Heart right ventricle (tissue), 16 donors: ENCODE results near the gene SMURF2. TPM values are rescaled to one million over a fixed set of nuclear protein-coding genes. Genes with fewer than 3 reads are reported as not detected.

ENCODE experiments used
- ATAC-seq, 8 donors: fragments of 200-7000 bp; cut with Tn5 transposase; one replicate each; pipeline ENCODE4 v1.9.1; 2020; ENCODE audit warnings: mild to moderate bottlenecking in 8 of 8, moderate library complexity in 8 of 8, moderate number of reproducible peaks in 1 of 8
- DNase-seq, 2 donors: peaks; one replicate each; pipeline ENCODE4 v3.0.0-alpha.2; 2020
- H3K27ac ChIP-seq, 10 donors: fragments of 200-600 bp; sonication (generic) in 2 of 10; one replicate each; pipeline versions ENCODE4 v1.5.0 to v1.8.0; 2020 to 2022; ENCODE audit warnings: mild to moderate bottlenecking in 3 of 10
- H3K27me3 ChIP-seq, 7 donors: fragments of 200-600 bp; one replicate each; pipeline ENCODE4 v1.8.0; 2021 to 2022; ENCODE audit warnings: mild to moderate bottlenecking in 2 of 7
- H3K36me3 ChIP-seq, 9 donors: fragments of 200-600 bp; sonication (generic) in 1 of 9; one replicate each; pipeline versions ENCODE4 v1.5.0 to v1.8.0; 2020 to 2022; ENCODE audit warnings: mild to moderate bottlenecking in 2 of 9
- H3K4me1 ChIP-seq, 9 donors: fragments of 200-600 bp; sonication (generic) in 1 of 9; one replicate each; pipeline versions ENCODE4 v1.5.0 to v1.8.0; 2020 to 2022; ENCODE audit warnings: mild to moderate bottlenecking in 4 of 9
- H3K4me3 ChIP-seq, 10 donors: fragments of 200-600 bp; sonication (generic) in 2 of 10; one replicate each; pipeline versions ENCODE4 v1.5.0 to v1.8.0; 2020 to 2022; ENCODE audit warnings: mild to moderate bottlenecking in 7 of 10, moderate library complexity in 2 of 10
- H3K9me3 ChIP-seq, 11 donors: fragments of 200-600 bp in 10 of 11; sonication (generic) in 2 of 11; one replicate each; pipeline versions ENCODE4 v1.5.0 to v1.8.0; 2013 to 2022; ENCODE audit warnings: mild to moderate bottlenecking in 2 of 11, control low read depth in 1 of 11, moderate library complexity in 1 of 11
- CTCF ChIP-seq, 9 donors: fragments of 200-600 bp; sonication (generic) in 2 of 9; IDR thresholded peaks; one replicate each; pipeline versions ENCODE4 v1.5.0 to v1.8.0; 2021 to 2022; ENCODE audit warnings: antibody characterized with exemption in 9 of 9, mild to moderate bottlenecking in 5 of 9, moderate library complexity in 1 of 9
- WGBS, 2 donors: extraction: QIAGEN DNeasy Blood & Tissue Kit; methylation state at CpG; one replicate each; pipeline ENCODE4 v1.1.7; 2013; ENCODE audit warnings: inconsistent platforms in 1 of 2; 5-methylcytosine and 5-hydroxymethylcytosine counted together
- intact Hi-C, 10 donors: fragments of 100-400 bp; cut with DNase I; formaldehyde crosslinking; loops; one replicate each; pipeline versions ENCODE4 v1.11.1 to v1.14.2; 2022
- polyA plus RNA-seq, 2 donors: library from polyadenylated mRNA; stranded (reverse); fragments of 200-250 nt; gene quantifications; one replicate each; pipeline ENCODE4 v1.2.3, GENCODE V29; 2013
- total RNA-seq, 10 donors: library from RNA; stranded (reverse); fragmentation: NEBNext Ultra II Directional in 3 of 10; extraction: Animal tissue kit (Norgen Biotek cat#: 25700) in 3 of 10; gene quantifications; one replicate each; pipeline versions ENCODE4 v1.2.1 to v1.2.4, GENCODE V29; 2021 to 2023
- donor health status: Arrhythmogenic right ventricular cardiomyopathy.
- donor health status: ischemic (EF 13 %, LVEDD 7.1; RV severe dilation, severe dysfunction).
- donor health status: healthy with polysubstance abuse.
- donor health status: DM: no; HTN: yes; CAD: no.
- donor health status: DM: no; HTN: no; CAD: no.
- donor health status: ischemic (EF 25% LVEDD 6.9; RV normal size, moderate dysfunction).
- donor health status: ischemic (EF 25% LVEDD 5.7; RV mildly dilated, moderate dysfunction).
- donor health status: healthy.
- donor health status: DM: yes; HTN: yes; CAD: no.
- donor health status: Ischemic cardiomyopathy.
- donor health status: ischemic (EF 35%, LVEDD 5.7; RV mildly dilated, moderate dysfunction).
- donor health status: nonischemic (EF 11% LVEDD 7.7; RV severe dilation, severe dysfunction).
- donor health status: DM: yes; HTN: yes; CAD: no.
- donor health status: PGD.
- donor health status: ischemic (EF 29% LVEDD 5.4; RV normal size, mild dysfunction).
- donor health status: nonischemic (EF 23%, LVEDD 6.1; RV moderate dilation, normal function).

Gene SMURF2
- total and polyA plus RNA-seq, 12 donors = 4.0 to 15.5 (median 12.2) TPM

GRCh38 chr17:64536913-64537312, 125.2 kb downstream of the SMURF2 start:
- TF ChIP-seq CTCF (IDR thresholded peaks at IDR 0.05) = no peak
- DNase-seq = no peak
- H3K36me3 ChIP-seq = peaks cover 0 to 99% (median 58%) of the 10 kb centered on the region in 9 donors
- no peak for ATAC-seq
- peak overlapping the region in 1 of 10 donors; percentile 30 for H3K27ac ChIP-seq
- H3K9me3 ChIP-seq = no peaks in the 10 kb centered on the region
- no peak overlapping the region for H3K4me3 ChIP-seq
- intact Hi-C loops = loop anchor here in 2 of 10 donors (10.0 kb wide), 1 partner anchor 108 kb away; no protein-coding TSS in a partner anchor
- no peaks in the 10 kb centered on the region for H3K27me3 ChIP-seq
- peaks cover 0 to 7% (median 0%) of the 10 kb centered on the region in 9 donors for H3K4me1 ChIP-seq
- WGBS, 2 donors = 84 to 87% methylated on average over 2 of the region's 2 CpGs

DNA sequence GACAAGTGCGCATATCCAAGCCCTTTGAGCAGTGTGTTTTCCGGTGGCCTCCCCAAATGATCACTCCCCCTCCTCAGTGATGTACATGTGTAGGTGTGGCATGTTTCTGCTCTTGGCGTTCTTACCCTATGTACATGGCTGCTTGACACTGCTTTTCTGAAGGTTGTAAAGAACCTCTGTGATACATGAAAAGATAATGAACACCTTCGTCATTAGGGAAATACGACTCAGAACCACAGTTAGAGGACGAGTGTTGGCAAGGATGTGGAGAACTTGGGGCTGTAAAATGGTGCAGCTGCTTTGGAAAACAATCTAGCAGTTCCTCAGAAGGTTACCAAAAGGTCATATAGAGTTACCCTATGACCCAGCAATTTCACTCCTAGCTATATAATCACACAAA, 126.8 kb downstream of the SMURF2 start:
- DNase-seq (no peak), ATAC-seq (no peak)
- H3K4me1 ChIP-seq = peaks cover 0 to 7% (median 0%) of the 10 kb centered on the region in 9 donors
- H3K9me3 ChIP-seq = no peaks in the 10 kb centered on the region
- WGBS, 2 donors = 74 to 75% methylated on average over 6 of the region's 6 CpGs
- no peak for TF ChIP-seq CTCF (IDR thresholded peaks at IDR 0.05)
- H3K4me3 ChIP-seq = no peak overlapping the region
- intact Hi-C loops = loop anchor here in 2 of 10 donors (10.0 kb wide), 1 partner anchor 109 kb away; no protein-coding TSS in a partner anchor
- no peaks in the 10 kb centered on the region for H3K27me3 ChIP-seq
- no peak overlapping the region for H3K27ac ChIP-seq
- H3K36me3 ChIP-seq = peaks cover 0 to 100% (median 74%) of the 10 kb centered on the region in 9 donors

- Histone ChIP-seq H3K27me3 (no peaks in the 10 kb centered on the region), H3K27ac (no peak overlapping the region), H3K4me1 (peaks cover 0 to 7% (median 0%) of the 10 kb centered on the region in 9 donors), H3K4me3 (no peak overlapping the region), H3K36me3 (peaks cover 0 to 100% (median 79%) of the 10 kb centered on the region in 9 donors), H3K9me3 (no peaks in the 10 kb centered on the region)
- DNase-seq (no peak), ATAC-seq (no peak)
- WGBS, 2 donors = 71 to 75% methylated on average over 3 of the region's 3 CpGs
- no peak for TF ChIP-seq CTCF (IDR thresholded peaks at IDR 0.05)
- intact Hi-C loops = loop anchor here in 2 of 10 donors (10.0 kb wide), 1 partner anchor 111 kb away; no protein-coding TSS in a partner anchor
These were observed 127.9 kb downstream of the SMURF2 start for GRCh38 chr17:64534187-64534586.

GRCh38 chr17:64533784-64534183, 128.3 kb downstream of the SMURF2 start:
- no peak for DNase-seq
- intact Hi-C loops = loop anchor here in 2 of 10 donors (10.0 kb wide), 1 partner anchor 111 kb away; no protein-coding TSS in a partner anchor

More at GRCh38 chr17:64533784-64534183, 128.3 kb downstream of the SMURF2 start:
- no peak for TF ChIP-seq CTCF (IDR thresholded peaks at IDR 0.05)
- peaks cover 0 to 7% (median 0%) of the 10 kb centered on the region in 9 donors for H3K4me1 ChIP-seq
- no peaks in the 10 kb centered on the region for H3K27me3 ChIP-seq
- H3K9me3 ChIP-seq = no peaks in the 10 kb centered on the region
- H3K36me3 ChIP-seq = peaks cover 0 to 100% (median 82%) of the 10 kb centered on the region in 9 donors
- 66 to 75% methylated on average over 2 of the region's 2 CpGs for WGBS, 2 donors
- no peak for ATAC-seq
- H3K27ac ChIP-seq = no peak overlapping the region
- no peak overlapping the region for H3K4me3 ChIP-seq
